WTC11 (cell line): Measurements from ENCODE around the gene UBE2S. TPM values are rescaled to one million over a fixed set of nuclear protein-coding genes. Genes with fewer than 3 reads are reported as not detected.

ENCODE experiments used
- ATAC-seq: fragments of 200-7000 bp; cut with Tn5 transposase; 2 replicates; pipeline ENCODE4 v1.10.0; 2021; ENCODE audit warnings: mild to moderate bottlenecking, moderate library complexity
- CTCF ChIA-PET: fragments of 300-600 bp; sonication (Branson Sonifier 250); formaldehyde crosslinking; loops from one replicate; lab custom pipeline; 2021; ENCODE audit warnings: antibody characterized with exemption; lab: Charles Lee
- POLR2A ChIA-PET: fragments of 350-600 bp; sonication (Branson Sonifier 250); formaldehyde crosslinking; loops from one replicate; lab custom pipeline; 2021; ENCODE audit warnings: antibody characterized with exemption; lab: Charles Lee
- DNase-seq: peaks from one replicate; pipeline ENCODE4 v3.0.0; 2021; ENCODE audit warnings: low spot score
- H3K27ac Mint-ChIP-seq: 2 replicates; pipeline ENCODE4 v1.8.0; 2021; ENCODE audit warnings: mixed read lengths
- H3K27me3 Mint-ChIP-seq: 2 replicates; pipeline ENCODE4 v1.8.0; 2021; ENCODE audit warnings: low read depth, mild to moderate bottlenecking, moderate library complexity, mixed read lengths
- H3K36me3 Mint-ChIP-seq: 2 replicates; pipeline ENCODE4 v1.8.0; 2021; ENCODE audit warnings: mixed read lengths
- H3K4me1 Mint-ChIP-seq: 2 replicates; pipeline ENCODE4 v1.8.0; 2022; ENCODE audit warnings: mixed read lengths
- H3K4me3 Mint-ChIP-seq: 2 replicates; pipeline ENCODE4 v1.8.0; 2021; ENCODE audit warnings: mild to moderate bottlenecking, moderate library complexity, mixed read lengths
- H3K9me3 Mint-ChIP-seq: 2 replicates; pipeline ENCODE4 v1.8.0; 2021; ENCODE audit warnings: mixed read lengths
- AR ChIP-seq: fragments of 250-450 bp; sonication (Bioruptor Pico); IDR thresholded peaks from 2 replicates; pipeline ENCODE4 v1.9.0; 2021; ENCODE audit warnings: mild to moderate bottlenecking
- ARID4B ChIP-seq: sonication (generic); formaldehyde crosslinking; IDR thresholded peaks from 2 replicates; pipeline ENCODE4 v1.8.0; 2023; ENCODE audit warnings: missing genetic modification reagents, mild to moderate bottlenecking, borderline replicate concordance
- ATF6 ChIP-seq: sonication (generic); formaldehyde crosslinking; IDR thresholded peaks from 2 replicates; pipeline ENCODE4 v1.8.1; 2023; ENCODE audit warnings: mild to moderate bottlenecking, missing genetic modification reagents
- ESRRA ChIP-seq: sonication (generic); formaldehyde crosslinking; IDR thresholded peaks from 2 replicates; pipeline ENCODE4 v1.8.1; 2022; ENCODE audit warnings: mild to moderate bottlenecking, missing genetic modification reagents, borderline replicate concordance
- FOXJ3 ChIP-seq: sonication (generic); formaldehyde crosslinking; IDR thresholded peaks from 2 replicates; pipeline ENCODE4 v1.9.0; 2021; ENCODE audit warnings: missing genetic modification reagents, mild to moderate bottlenecking, borderline replicate concordance
- GRHL2 ChIP-seq: fragments of 250-450 bp; sonication (Bioruptor Pico); IDR thresholded peaks from 2 replicates; pipeline ENCODE4 v1.8.0; 2022; ENCODE audit warnings: mild to moderate bottlenecking, moderate library complexity; ENCODE audit not compliant: insufficient replicate concordance, severe bottlenecking
- MAX ChIP-seq: sonication (generic); formaldehyde crosslinking; IDR thresholded peaks from 2 replicates; pipeline ENCODE4 v1.8.0; 2022; ENCODE audit warnings: mild to moderate bottlenecking, missing genetic modification reagents
- MXD4 ChIP-seq: fragments of 250-450 bp; sonication (Bioruptor Pico); IDR thresholded peaks from 2 replicates; pipeline ENCODE4 v1.8.0; 2021; ENCODE audit warnings: mild to moderate bottlenecking, moderate library complexity, borderline replicate concordance
- MYBL2 ChIP-seq: sonication (generic); formaldehyde crosslinking; IDR thresholded peaks from 2 replicates; pipeline ENCODE4 v1.8.1; 2023; ENCODE audit warnings: mild to moderate bottlenecking, moderate library complexity, missing genetic modification reagents
- NFE2L1 ChIP-seq: sonication (generic); formaldehyde crosslinking; IDR thresholded peaks from 2 replicates; pipeline ENCODE4 v1.8.1; 2023; ENCODE audit warnings: missing genetic modification reagents
- PREB ChIP-seq: sonication (generic); formaldehyde crosslinking; IDR thresholded peaks from 2 replicates; pipeline ENCODE4 v1.8.1; 2022; ENCODE audit warnings: mild to moderate bottlenecking, missing genetic modification reagents, moderate library complexity, borderline replicate concordance
- TEAD1 ChIP-seq: sonication (generic); formaldehyde crosslinking; IDR thresholded peaks from 2 replicates; pipeline ENCODE4 v1.8.0; 2022; ENCODE audit warnings: mild to moderate bottlenecking, missing genetic modification reagents
- TP53 ChIP-seq: sonication (generic); formaldehyde crosslinking; IDR thresholded peaks from 2 replicates; pipeline ENCODE4 v1.8.1; 2023; ENCODE audit warnings: mild to moderate bottlenecking, missing genetic modification reagents
- ZBTB21 ChIP-seq: sonication (generic); formaldehyde crosslinking; IDR thresholded peaks from 2 replicates; pipeline ENCODE4 v1.8.1; 2023; ENCODE audit warnings: mild to moderate bottlenecking, missing genetic modification reagents, borderline replicate concordance
- ZNF317 ChIP-seq: sonication (generic); formaldehyde crosslinking; IDR thresholded peaks from 2 replicates; pipeline ENCODE4 v1.8.1; 2023; ENCODE audit warnings: low read depth, mild to moderate bottlenecking, moderate library complexity, missing genetic modification reagents, borderline replicate concordance
- ZNF396 ChIP-seq: fragments of 250-450 bp; sonication (Bioruptor Pico); IDR thresholded peaks from 2 replicates; pipeline ENCODE4 v1.8.0; 2021; ENCODE audit warnings: mild to moderate bottlenecking, moderate library complexity, borderline replicate concordance
- ZNF425 ChIP-seq: fragments of 250-450 bp; sonication (Bioruptor Pico); conservative IDR thresholded peaks from 2 replicates; pipeline ENCODE4 v1.9.0; 2021; ENCODE audit warnings: mild to moderate bottlenecking
- ZNF512 ChIP-seq: sonication (generic); formaldehyde crosslinking; IDR thresholded peaks from 2 replicates; pipeline ENCODE4 v1.8.1; 2022; ENCODE audit warnings: missing genetic modification reagents, borderline replicate concordance
- total RNA-seq: library from RNA; stranded (reverse); gene quantifications from 3 replicates; pipeline ENCODE4 v1.2.3, GENCODE V29; 2021

The UBE2S gene
- total RNA-seq, 1 experiment from 2014 or later, result 442 TPM

- no peak for DNase-seq
- POLR2A ChIA-PET, result interaction anchor here (0.6 to 2.9 kb wide), 4 partner anchors 16 to 31 kb away, joined by 3 to 12 read pairs (median 4); partner anchors contain the start of gene KMT5C
- Mint-ChIP-seq H3K9me3 (no peaks in the 10 kb centered on the region), H3K27ac (no peak overlapping the region), H3K36me3 (no peaks in the 10 kb centered on the region), H3K27me3 (peaks cover 78% of the 10 kb centered on the region)
- CTCF ChIA-PET, result interaction anchor here (0.7 to 2.8 kb wide), 8 partner anchors 16 to 227 kb away, joined by 3 to 13 read pairs (median 4); partner anchors contain the start of genes ISOC2 and TMEM238
- TF ChIP-seq GRHL2 (CRISPR knock-in tag) (no peak), PREB (CRISPR knock-in tag) (no peak), ZNF317 (CRISPR knock-in tag) (no peak), MXD4 (CRISPR knock-in tag) (no peak), FOXJ3 (no peak), NFE2L1 (no peak), ZNF425 (CRISPR knock-in tag) (no peak)
- TF ChIP-seq, all 79 proteins: peak for 0
- no peak for ATAC-seq
- Mint-ChIP-seq H3K4me3 (no peak overlapping the region; the same call in 1 of the 2 replicates), H3K4me1 (peaks cover 11% of the 10 kb centered on the region)
Measured at GRCh38 chr19:55368106-55368505, 39.5 kb downstream of the UBE2S start.

- POLR2A ChIA-PET, result no interaction called here
- Mint-ChIP-seq H3K4me1 (peaks cover 7% of the 10 kb centered on the region), H3K27ac (no peak overlapping the region), H3K27me3 (peaks cover 74% of the 10 kb centered on the region), H3K36me3 (no peaks in the 10 kb centered on the region), H3K4me3 (no peak overlapping the region), H3K9me3 (no peaks in the 10 kb centered on the region)
- DNase-seq (no peak), ATAC-seq (no peak)
- CTCF ChIA-PET, result interaction anchor here (1.0 to 1.3 kb wide), 3 partner anchors 9 to 52 kb away, joined by 3 to 4 read pairs (median 3); no protein-coding TSS in a partner anchor
- no peak for TF ChIP-seq ATF6 (CRISPR knock-in tag)
- no peak for TF ChIP-seq ZNF396 (CRISPR knock-in tag)
- TF ChIP-seq AR (CRISPR knock-in tag), result no peak
- no peak for TF ChIP-seq ARID4B (CRISPR knock-in tag)
- no peak for TF ChIP-seq MAX (CRISPR knock-in tag)
- no peak for TF ChIP-seq MYBL2
- TF ChIP-seq TEAD1, result no peak
- TF ChIP-seq PREB (CRISPR knock-in tag), result no peak
- TF ChIP-seq ESRRA (CRISPR knock-in tag), result no peak
- no peak for TF ChIP-seq TP53 (CRISPR knock-in tag)
- TF ChIP-seq ZNF512 (CRISPR knock-in tag), result no peak
- TF ChIP-seq ZBTB21, result no peak
Measured at GRCh38 chr19:55366790-55367189, 40.8 kb downstream of the UBE2S start.
